A549 (cell line): Measurements from ENCODE around the gene SCGB3A2. TPM values are rescaled to one million over a fixed set of nuclear protein-coding genes. Genes with fewer than 3 reads are reported as not detected.

Experiments
- ATAC-seq, 2 experiments: fragments of 200-7000 bp in 1 of 2; fragments of >200 bp in 1 of 2; cut with Nextera tagmentation in 1 of 2; cut with Tn5 transposase in 1 of 2; 3 replicates each; pipeline versions ENCODE4 v1.8.0 to v1.9.1; 2018 to 2020; ENCODE audit warnings: mild to moderate bottlenecking in 1 of 2, moderate library complexity in 1 of 2
- CTCF ChIA-PET: fragments of 300-600 bp; sonication (Branson Sonifier 250); formaldehyde crosslinking; extraction: SDS; loops from one replicate; lab custom pipeline; 2021; ENCODE audit warnings: antibody characterized with exemption, inconsistent platforms; lab: Yijun Ruan, JAX
- POLR2A ChIA-PET: fragments of 350-600 bp; formaldehyde crosslinking; extraction: SDS; loops from one replicate; lab custom pipeline; 2021; ENCODE audit warnings: antibody characterized with exemption, inconsistent platforms; lab: Yijun Ruan, JAX
- DNase-seq, 2 experiments: peaks; one replicate each; pipeline versions ENCODE4 v3.0.0 to v3.0.0-alpha.2; 2011 to 2016; ENCODE audit warnings: low read depth in 1 of 2, low spot score in 1 of 2
- FAIRE-seq: peaks from 2 replicates; lab custom pipeline; 2011; peaks lifted over from hg19 to GRCh38; lab: Jason Lieb, UNC
- H3K27ac ChIP-seq, 2 experiments: fragments of >200 bp; sonication (Bioruptor Twin); formaldehyde crosslinking; 3 replicates each; pipeline ENCODE4 v1.5.1; 2016 to 2017
- H3K4me1 ChIP-seq: fragments of >200 bp; sonication (Bioruptor Twin); formaldehyde crosslinking; 3 replicates; pipeline ENCODE4 v1.6.1; 2016
- H3K4me2 ChIP-seq: fragments of >200 bp; sonication (Bioruptor Twin); formaldehyde crosslinking; 3 replicates; pipeline ENCODE4 v1.6.1; 2016
- H3K4me3 ChIP-seq: fragments of >200 bp; sonication (Bioruptor Twin); formaldehyde crosslinking; 3 replicates; pipeline ENCODE4 v1.5.1; 2016
- H3K9me3 ChIP-seq: fragments of >200 bp; sonication (Bioruptor Twin); formaldehyde crosslinking; 3 replicates; pipeline ENCODE4 v1.6.1; 2016
- ATOH8 ChIP-seq: fragments of 250-450 bp; sonication (Bioruptor Pico); IDR thresholded peaks from 2 replicates; pipeline ENCODE4 v1.5.0; 2020; ENCODE audit warnings: low read depth, mild to moderate bottlenecking, moderate library complexity
- CHD2 ChIP-seq: fragments of 150-350 bp; IDR thresholded peaks from 2 replicates; pipeline ENCODE4 v1.6.1; 2014; ENCODE audit warnings: low read length; ENCODE audit not compliant: partially characterized antibody
- CTCF ChIP-seq: fragments of >200 bp; sonication (Bioruptor Twin); formaldehyde crosslinking; IDR thresholded peaks from 3 replicates; pipeline ENCODE4 v1.5.1; 2016
- EHF ChIP-seq: fragments of 250-450 bp; sonication (Bioruptor Pico); IDR thresholded peaks from 2 replicates; pipeline ENCODE4 v1.5.0; 2020; ENCODE audit warnings: mild to moderate bottlenecking
- EHMT2 ChIP-seq: fragments of 200-600 bp; sonication (generic); IDR thresholded peaks from 2 replicates; pipeline ENCODE4 v1.6.1; 2016; ENCODE audit warnings: antibody characterized with exemption, low read depth, mild to moderate bottlenecking, moderate library complexity
- ELK1 ChIP-seq: fragments of 150-350 bp; IDR thresholded peaks from 2 replicates; pipeline ENCODE4 v1.6.1; 2014; ENCODE audit warnings: low read depth, mild to moderate bottlenecking, low read length
- FOSB ChIP-seq: fragments of 250-450 bp; sonication (Bioruptor Pico); IDR thresholded peaks from 2 replicates; pipeline ENCODE4 v1.5.0; 2020; ENCODE audit warnings: mild to moderate bottlenecking, moderate library complexity
- FOSL2 ChIP-seq, 2 experiments: fragments of 450-650 bp in 1 of 2; fragments of >200 bp in 1 of 2; sonication (Bioruptor Twin) in 1 of 2; formaldehyde crosslinking; IDR thresholded peaks; 2 replicates each; pipeline versions ENCODE4 v1.5.0 to v1.6.1; 2016 to 2020; ENCODE audit warnings: mild to moderate bottlenecking in 1 of 2, moderate library complexity in 1 of 2
- GATA3 ChIP-seq: IDR thresholded peaks from 2 replicates; pipeline ENCODE4 v1.6.1; 2012; ENCODE audit warnings: borderline replicate concordance
- HDAC2 ChIP-seq: fragments of 200-600 bp; sonication (generic); IDR thresholded peaks from 2 replicates; pipeline ENCODE4 v1.6.1; 2016
- HES2 ChIP-seq: fragments of >200 bp; sonication (Bioruptor Twin); formaldehyde crosslinking; IDR thresholded peaks from 2 replicates; pipeline ENCODE4 v1.6.1; 2016
- HOXB13 ChIP-seq: fragments of 250-450 bp; sonication (Bioruptor Pico); IDR thresholded peaks from 2 replicates; pipeline ENCODE4 v1.5.0; 2020; ENCODE audit warnings: low read depth, mild to moderate bottlenecking, moderate library complexity
- JUN ChIP-seq, 2 experiments: fragments of >200 bp; sonication (Bioruptor Twin); formaldehyde crosslinking; IDR thresholded peaks; 2 replicates in 1 of 2; 3 replicates in 1 of 2; pipeline ENCODE4 v1.6.1; 2016 to 2017
- JUNB ChIP-seq: fragments of >200 bp; sonication (Bioruptor Twin); formaldehyde crosslinking; IDR thresholded peaks from 2 replicates; pipeline ENCODE4 v1.6.1; 2016
- KDM5A ChIP-seq: fragments of 200-600 bp; sonication (generic); IDR thresholded peaks from 2 replicates; pipeline ENCODE4 v1.6.1; 2016; ENCODE audit warnings: antibody characterized with exemption, mild to moderate bottlenecking
- MAFK ChIP-seq: fragments of 450-650 bp; IDR thresholded peaks from 2 replicates; pipeline ENCODE4 v1.6.1; 2014; ENCODE audit not compliant: partially characterized antibody
- MYC ChIP-seq: IDR thresholded peaks from 2 replicates; pipeline ENCODE4 v1.6.1; 2012; ENCODE audit warnings: mild to moderate bottlenecking, inconsistent platforms, low read length, improper control_type of control experiment, borderline replicate concordance
- NFE2L2 ChIP-seq: fragments of 150-350 bp; conservative IDR thresholded peaks from 2 replicates; pipeline ENCODE4 v1.6.1; 2014; ENCODE audit warnings: low read length
- NPAS2 ChIP-seq: fragments of 250-450 bp; sonication (Bioruptor Pico); IDR thresholded peaks from 2 replicates; pipeline ENCODE4 v1.8.0; 2022; ENCODE audit warnings: mild to moderate bottlenecking, moderate library complexity, borderline replicate concordance
- PBX3 ChIP-seq: IDR thresholded peaks from 2 replicates; pipeline ENCODE4 v1.6.1; 2012
- POLR2A ChIP-seq: IDR thresholded peaks from 2 replicates; pipeline ENCODE4 v1.6.1; 2012; ENCODE audit warnings: mild to moderate bottlenecking, low read length
- RAD21 ChIP-seq, 2 experiments: fragments of >200 bp in 1 of 2; sonication (Bioruptor Twin) in 1 of 2; formaldehyde crosslinking in 1 of 2; IDR thresholded peaks in 1 of 2; conservative IDR thresholded peaks in 1 of 2; 2 replicates in 1 of 2; 3 replicates in 1 of 2; pipeline ENCODE4 v1.6.1; 2012 to 2018; ENCODE audit warnings: inconsistent platforms in 1 of 2
- RARB ChIP-seq: fragments of 250-450 bp; sonication (Bioruptor Pico); IDR thresholded peaks from 2 replicates; pipeline ENCODE4 v1.8.0; 2021; ENCODE audit warnings: mild to moderate bottlenecking, moderate library complexity
- RCOR1 ChIP-seq: fragments of 150-350 bp; IDR thresholded peaks from 2 replicates; pipeline ENCODE4 v1.6.1; 2014; ENCODE audit warnings: antibody characterized with exemption, low read length, low read depth
- RFX5 ChIP-seq: fragments of 450-650 bp; IDR thresholded peaks from 2 replicates; pipeline ENCODE4 v1.7.1; 2014; ENCODE audit warnings: antibody characterized with exemption, mild to moderate bottlenecking, moderate library complexity
- SREBF2 ChIP-seq: fragments of 450-650 bp; IDR thresholded peaks from 2 replicates; pipeline ENCODE4 v1.6.1; 2014; ENCODE audit warnings: mild to moderate bottlenecking, moderate library complexity
- USF2 ChIP-seq: fragments of 450-650 bp; IDR thresholded peaks from 2 replicates; pipeline ENCODE4 v1.6.1; 2014; ENCODE audit warnings: antibody characterized with exemption
- WGBS: methylation state at CpG from one replicate; pipeline ENCODE4 v1.1.6; 2017; ENCODE audit errors: missing lambda C conversion rate; 5-methylcytosine and 5-hydroxymethylcytosine counted together
- polyA plus RNA-seq, 4 experiments: library from polyadenylated mRNA; depleted of rRNA in 3 of 4; stranded (reverse); fragments of >200 nt; fragmentation: RNase III in 1 of 4; extraction: RNeasy Plus Mini Kit Qiagen cat#74134 plus additional on column Dnase treatment in 1 of 4; gene quantifications; 2 replicates in 3 of 4; 3 replicates in 1 of 4; pipeline ENCODE4 v1.2.3, GENCODE V29; 2011 to 2017

Gene SCGB3A2
- polyA plus RNA-seq, 2 of the 4 experiments (the other 2 are of a cell fraction), result not detected

- H3K9me3 ChIP-seq, result no peaks in the 10 kb centered on the region
- 39% methylated on average over 1 of the region's 1 CpG for WGBS
- ChIA-PET POLR2A (no interaction called here), CTCF (interaction anchor here (0.9 to 1.1 kb wide), 2 partner anchors 9 to 39 kb away, joined by 3 read pairs; no protein-coding TSS in a partner anchor)
- FAIRE-seq (no peak), DNase-seq (no peak), ATAC-seq (no peak)
- H3K27ac ChIP-seq, result no peak overlapping the region
- H3K4me3 ChIP-seq, result no peak overlapping the region
- 0 out of 3 replicates have a peak, but pooled peaks cover 4% of the 10 kb centered on the region for H3K4me1 ChIP-seq
- H3K4me2 ChIP-seq, result no peak overlapping the region
- no peak for TF ChIP-seq HES2
- no peak for TF ChIP-seq CTCF
- no peak for TF ChIP-seq JUN (IDR thresholded peaks at IDR 0.05)
- TF ChIP-seq MYC, result no peak
- no peak for TF ChIP-seq ELK1
- TF ChIP-seq USF2, result no peak
- TF ChIP-seq EHMT2, result no peak
- no peak for TF ChIP-seq PBX3
- TF ChIP-seq CHD2, result no peak
- no peak for TF ChIP-seq NPAS2
- no peak for TF ChIP-seq HDAC2
These were observed 17.4 kb downstream of the SCGB3A2 start for GRCh38 chr5:147895864-147896263.

GRCh38 chr5:147898875-147899401 is 20.4 kb downstream of the SCGB3A2 start:
- no peak for FAIRE-seq
- Histone ChIP-seq H3K9me3 (no peaks in the 10 kb centered on the region), H3K4me2 (no peak overlapping the region)

GRCh38 chr5:147901599-147902039 is 23.1 kb downstream of the SCGB3A2 start:
- FAIRE-seq, result no peak
- no peaks in the 10 kb centered on the region for H3K9me3 ChIP-seq
- peak in 1 of 2 experiments; percentile 1 for DNase-seq
- WGBS, result 24% methylated on average over 12 of the region's 12 CpGs
- ATAC-seq, result no peak
- no peak overlapping the region for H3K27ac ChIP-seq
- ChIA-PET CTCF (interaction anchor here (0.6 kb wide), 1 partner anchor 9 kb away, joined by 3 read pairs; no protein-coding TSS in a partner anchor), POLR2A (no interaction called here)
- no peak overlapping the region for H3K4me3 ChIP-seq
- no peak overlapping the region for H3K4me2 ChIP-seq
- H3K4me1 ChIP-seq, result 0 out of 3 replicates have a peak, but pooled peaks cover 4% of the 10 kb centered on the region
- TF ChIP-seq MAFK, result no peak
- no peak for TF ChIP-seq RARB (CRISPR knock-in tag)
- no peak for TF ChIP-seq KDM5A
- TF ChIP-seq POLR2A, result no peak
- TF ChIP-seq EHF, result no peak
- no peak for TF ChIP-seq EHMT2
- no peak for TF ChIP-seq NFE2L2
- TF ChIP-seq HOXB13 (CRISPR knock-in tag), result no peak
- no peak for TF ChIP-seq JUN (IDR thresholded peaks at IDR 0.05)
- no peak for TF ChIP-seq FOSL2 (IDR thresholded peaks at IDR 0.05)
- TF ChIP-seq FOSL2 (CRISPR knock-in tag; IDR thresholded peaks at IDR 0.05), result no peak
- no peak for TF ChIP-seq RCOR1
- no peak for TF ChIP-seq FOSB
- no peak for TF ChIP-seq JUNB
- TF ChIP-seq NPAS2, result no peak
- TF ChIP-seq ATOH8, result no peak

More at GRCh38 chr5:147898875-147899401, 20.4 kb downstream of the SCGB3A2 start:
- Histone ChIP-seq H3K4me1 (0 out of 3 replicates have a peak, but pooled peaks cover 4% of the 10 kb centered on the region), H3K4me3 (no peak overlapping the region), H3K27ac (no peak overlapping the region)
- ATAC-seq, result 0 out of 6 replicates have a peak, but pooled peaks of 1 of the 2 experiments have one; percentile 19
- POLR2A ChIA-PET, result no interaction called here
- peak in 1 of 2 experiments; percentile 12 for DNase-seq
- no peak for TF ChIP-seq RAD21 (conservative IDR thresholded peaks at IDR 0.05 in 1 of 2, IDR thresholded peaks at IDR 0.05 in 1 of 2)
- TF ChIP-seq SREBF2, result no peak
- no peak for TF ChIP-seq PBX3
- no peak for TF ChIP-seq RFX5
- no peak for TF ChIP-seq GATA3
- CTCF ChIA-PET, result no interaction called here
- WGBS, result 12% methylated on average over 3 of the region's 3 CpGs
